GM12878 (cell line): Measurements from ENCODE around the gene MAP1LC3A. TPM values are rescaled to one million over a fixed set of nuclear protein-coding genes. Genes with fewer than 3 reads are reported as not detected.

Experiments
- ATAC-seq: fragments of 200-7000 bp; cut with Tn5 transposase; 3 replicates; pipeline ENCODE4 v1.9.1; 2020; ENCODE audit warnings: mild to moderate bottlenecking, moderate library complexity
- BruUV-seq: library from RNA; stranded (reverse); fragments of 400-500 nt; replicated peaks from 2 replicates; lab custom pipeline; 2021; lab: Mats Ljungman, UMichigan
- CTCF ChIA-PET: fragments of 300-600 bp; sonication (Branson Sonifier 250); formaldehyde crosslinking; extraction: SDS; loops from one replicate; lab custom pipeline; 2021; ENCODE audit warnings: inconsistent platforms; lab: Yijun Ruan, JAX
- POLR2A ChIA-PET: fragments of 350-600 bp; formaldehyde crosslinking; extraction: SDS; loops from one replicate; lab custom pipeline; 2021; ENCODE audit warnings: inconsistent platforms; lab: Charles Lee
- RAD21 ChIA-PET: fragments of 300-600 bp; sonication (Branson Sonifier 250); formaldehyde crosslinking; loops from one replicate; lab custom pipeline; 2023; ENCODE audit warnings: antibody characterized with exemption; ENCODE audit not compliant: unreplicated experiment; lab: Charles Lee
- SMC1A ChIA-PET: fragments of 300-600 bp; sonication (Branson Sonifier 250); formaldehyde crosslinking; loops from one replicate; lab custom pipeline; 2023; ENCODE audit not compliant: unreplicated experiment, uncharacterized antibody; lab: Charles Lee
- DNase-seq: peaks from one replicate; pipeline ENCODE4 v3.0.0-alpha.2; 2011; ENCODE audit warnings: low read depth, low spot score
- FAIRE-seq: peaks from 3 replicates; lab custom pipeline; 2011; peaks lifted over from hg19 to GRCh38; lab: Jason Lieb, UNC
- H2AFZ ChIP-seq: 2 replicates; pipeline ENCODE4 v1.6.0; 2011; ENCODE audit warnings: low read depth, low read length, control low read depth; ENCODE audit not compliant: control insufficient read depth
- H3K27ac ChIP-seq: 2 replicates; pipeline ENCODE4 v1.5.1; 2011; ENCODE audit warnings: control low read depth; ENCODE audit not compliant: control insufficient read depth, insufficient read depth
- H3K27me3 ChIP-seq, 2 experiments: replicated peaks in 1 of 2; 2 replicates each; pipeline versions ENCODE4 v1.6.0 to v1.6.1; 2011; ENCODE audit warnings: low read length in 1 of 2; ENCODE audit not compliant: control insufficient read depth in 2 of 2, insufficient read depth in 2 of 2
- H3K36me3 ChIP-seq, 2 experiments: 2 replicates each; pipeline ENCODE4 v1.5.1; 2011; ENCODE audit warnings: low read length in 1 of 2; ENCODE audit not compliant: control insufficient read depth in 2 of 2, insufficient read depth in 2 of 2
- H3K4me1 ChIP-seq: 2 replicates; pipeline ENCODE4 v1.6.1; 2011; ENCODE audit warnings: mild to moderate bottlenecking, low read length, moderate library complexity, mixed read lengths; ENCODE audit not compliant: control insufficient read depth, insufficient read depth
- H3K4me2 ChIP-seq: 2 replicates; pipeline ENCODE4 v1.6.0; 2011; ENCODE audit warnings: control low read depth; ENCODE audit not compliant: control insufficient read depth, insufficient read depth
- H3K4me3 ChIP-seq: fragments of 200-600 bp; sonication (generic); 2 replicates; pipeline ENCODE4 v1.5.1; 2016
- H3K79me2 ChIP-seq: 2 replicates; pipeline ENCODE4 v1.6.0; 2011; ENCODE audit warnings: low read length; ENCODE audit not compliant: control insufficient read depth, insufficient read depth
- H3K9ac ChIP-seq: 2 replicates; pipeline ENCODE4 v1.8.0; 2011; ENCODE audit warnings: low read length, control low read depth, mixed read lengths; ENCODE audit not compliant: control insufficient read depth, insufficient read depth
- H3K9me3 ChIP-seq: replicated peaks from 3 replicates; pipeline ENCODE4 v1.5.1; 2011; ENCODE audit warnings: mild to moderate bottlenecking, low read length; ENCODE audit not compliant: control insufficient read depth, insufficient read depth
- H4K20me1 ChIP-seq: 2 replicates; pipeline ENCODE4 v1.6.0; 2011; ENCODE audit not compliant: control insufficient read depth, insufficient read depth
- BCL11A ChIP-seq: IDR thresholded peaks from 2 replicates; pipeline ENCODE4 v1.6.1; 2011; ENCODE audit warnings: low read depth, low read length
- NR2F1 ChIP-seq: fragments of 450-650 bp; conservative IDR thresholded peaks from 2 replicates; pipeline ENCODE4 v1.6.1; 2017; ENCODE audit warnings: mild to moderate bottlenecking
- PAX5 ChIP-seq: IDR thresholded peaks from 2 replicates; pipeline ENCODE4 v1.6.1; 2011; ENCODE audit warnings: low read depth, low read length, borderline replicate concordance
- ZNF217 ChIP-seq: fragments of 450-650 bp; IDR thresholded peaks from 2 replicates; pipeline ENCODE4 v1.6.1; 2017; ENCODE audit warnings: antibody characterized with exemption, mild to moderate bottlenecking
- WGBS: methylation state at CpG from one replicate; pipeline ENCODE4 v1.1.6; 2016; ENCODE audit warnings: low lambda C conversion rate; ENCODE audit not compliant: insufficient replicate concordance, insufficient coverage; ENCODE audit errors: missing lambda C conversion rate; 5-methylcytosine and 5-hydroxymethylcytosine counted together
- in situ Hi-C: fragments of 300-500 bp; cut with MboI; formaldehyde crosslinking; loops from 9 replicates; pipeline ENCODE4 v1.14.3; 2018; ENCODE audit warnings: mixed read lengths
- intact Hi-C: fragments of 100-400 bp; cut with micrococcal nuclease; formaldehyde crosslinking; loops from one replicate; pipeline ENCODE4 v1.14.2; 2022; ENCODE audit not compliant: unreplicated experiment
- polyA plus RNA-seq, 11 experiments: library from polyadenylated mRNA; depleted of rRNA in 4 of 11; unstranded in 6 of 11; stranded (reverse) in 5 of 11; fragments of >200 nt; fragmentation: Nextera tagmentation in 4 of 11; fragmentation: Illumina TruSeq in 1 of 11; extraction: Ambion mirVana in 4 of 11; extraction: Trizol in 1 of 11; gene quantifications; 1 replicate in 1 of 11; 2 replicates in 10 of 11; pipeline versions ENCODE4 v1.2.1 to v1.2.3, GENCODE V29; 2011 to 2016; ENCODE audit warnings: inconsistent platforms in 2 of 11, missing spikeins in 2 of 11, low read depth in 1 of 11
- total RNA-seq, 4 experiments: library from RNA; depleted of rRNA in 3 of 4; stranded (reverse); fragments of >200 nt in 3 of 4; fragmentation: Illumina TruSeq in 1 of 4; extraction: Trizol in 1 of 4; gene quantifications; 2 replicates each; pipeline versions ENCODE4 v1.2.1 to v1.2.3, GENCODE V29; 2013 to 2021
- TF ChIP-seq, protein P1 (sequence below): IDR thresholded peaks from 2 replicates; pipeline ENCODE4 v1.6.1; 2012; ENCODE audit warnings: low read depth, low read length, improper control_type of control experiment
- TF ChIP-seq, protein P2 (sequence below): IDR thresholded peaks from 2 replicates; pipeline ENCODE4 v1.6.1; 2012; ENCODE audit warnings: improper control_type of control experiment, low read depth, low read length; ENCODE audit not compliant: insufficient replicate concordance
- TF ChIP-seq, protein P3 (sequence below): fragments of 450-650 bp; IDR thresholded peaks from 2 replicates; pipeline ENCODE4 v1.6.1; 2018; ENCODE audit warnings: borderline replicate concordance, mild to moderate bottlenecking; ENCODE audit not compliant: partially characterized antibody

MAP1LC3A gene
- total and polyA plus RNA-seq, 10 of the 15 experiments (the other 5 are each of a cell fraction or from before 2014, with no cell fraction given) = 0.27 to 1.2 (median 0.39) TPM; not detected in 4

DNA sequence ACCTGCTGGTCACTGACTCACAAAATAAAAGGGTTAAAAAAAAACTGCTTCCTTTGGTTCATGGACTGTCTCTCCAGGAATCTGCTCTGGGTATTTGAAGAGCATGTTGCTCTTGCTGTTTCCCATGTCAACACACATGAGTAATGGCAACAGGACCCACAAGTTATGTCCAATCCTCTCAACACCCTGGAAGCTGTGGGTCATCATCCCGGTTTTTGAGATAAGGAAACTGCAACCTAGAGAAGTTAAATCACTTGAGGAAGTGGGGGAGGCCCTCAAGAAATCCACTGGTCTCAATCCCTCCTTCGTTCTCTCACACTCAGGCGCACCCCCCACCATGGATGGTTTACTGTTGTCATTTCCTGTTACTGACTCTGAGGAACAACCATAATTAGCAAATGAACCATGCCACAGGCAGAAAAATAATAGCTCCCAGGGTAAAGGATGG lies 12.4 kb downstream of the MAP1LC3A start:
- ATAC-seq (no peak), FAIRE-seq (no peak)
- CTCF ChIA-PET = interaction anchor here (0.5 to 0.6 kb wide), 3 partner anchors 17 to 111 kb away, joined by 3 read pairs; no protein-coding TSS in a partner anchor

More for the DNA sequence above, 12.4 kb downstream of the MAP1LC3A start:
- intact Hi-C loops (no loop called here), in situ Hi-C loops (no loop called here)
- Histone ChIP-seq H3K4me3 (no peak overlapping the region), H2AFZ (no peak overlapping the region; the same call in 1 of the 2 replicates), H4K20me1 (no peaks in the 10 kb centered on the region), H3K4me2 (no peak overlapping the region), H3K27me3 (no peaks in the 10 kb centered on the region), H3K79me2 (no peaks in the 10 kb centered on the region), H3K9me3 (no peaks in the 10 kb centered on the region), H3K36me3 (peaks cover 0 to 15% of the 10 kb centered on the region in 2 experiments; a peak in 3 of 4 replicates), H3K27ac (peak overlapping the region; percentile 31; the same call in 1 of the 2 replicates), H3K9ac (no peak overlapping the region), H3K4me1 (no peaks in the 10 kb centered on the region)
- WGBS = 70% methylated on average over 3 of the region's 3 CpGs
- SMC1A ChIA-PET = interaction anchor here (0.6 kb wide), 1 partner anchor 9 kb away, joined by 3 read pairs; no protein-coding TSS in a partner anchor
- TF ChIP-seq, protein P1, sequence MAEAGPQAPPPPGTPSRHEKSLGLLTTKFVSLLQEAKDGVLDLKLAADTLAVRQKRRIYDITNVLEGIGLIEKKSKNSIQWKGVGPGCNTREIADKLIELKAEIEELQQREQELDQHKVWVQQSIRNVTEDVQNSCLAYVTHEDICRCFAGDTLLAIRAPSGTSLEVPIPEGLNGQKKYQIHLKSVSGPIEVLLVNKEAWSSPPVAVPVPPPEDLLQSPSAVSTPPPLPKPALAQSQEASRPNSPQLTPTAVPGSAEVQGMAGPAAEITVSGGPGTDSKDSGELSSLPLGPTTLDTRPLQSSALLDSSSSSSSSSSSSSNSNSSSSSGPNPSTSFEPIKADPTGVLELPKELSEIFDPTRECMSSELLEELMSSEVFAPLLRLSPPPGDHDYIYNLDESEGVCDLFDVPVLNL = no peak
- no peak for TF ChIP-seq ZNF217
- TF ChIP-seq, protein P2, sequence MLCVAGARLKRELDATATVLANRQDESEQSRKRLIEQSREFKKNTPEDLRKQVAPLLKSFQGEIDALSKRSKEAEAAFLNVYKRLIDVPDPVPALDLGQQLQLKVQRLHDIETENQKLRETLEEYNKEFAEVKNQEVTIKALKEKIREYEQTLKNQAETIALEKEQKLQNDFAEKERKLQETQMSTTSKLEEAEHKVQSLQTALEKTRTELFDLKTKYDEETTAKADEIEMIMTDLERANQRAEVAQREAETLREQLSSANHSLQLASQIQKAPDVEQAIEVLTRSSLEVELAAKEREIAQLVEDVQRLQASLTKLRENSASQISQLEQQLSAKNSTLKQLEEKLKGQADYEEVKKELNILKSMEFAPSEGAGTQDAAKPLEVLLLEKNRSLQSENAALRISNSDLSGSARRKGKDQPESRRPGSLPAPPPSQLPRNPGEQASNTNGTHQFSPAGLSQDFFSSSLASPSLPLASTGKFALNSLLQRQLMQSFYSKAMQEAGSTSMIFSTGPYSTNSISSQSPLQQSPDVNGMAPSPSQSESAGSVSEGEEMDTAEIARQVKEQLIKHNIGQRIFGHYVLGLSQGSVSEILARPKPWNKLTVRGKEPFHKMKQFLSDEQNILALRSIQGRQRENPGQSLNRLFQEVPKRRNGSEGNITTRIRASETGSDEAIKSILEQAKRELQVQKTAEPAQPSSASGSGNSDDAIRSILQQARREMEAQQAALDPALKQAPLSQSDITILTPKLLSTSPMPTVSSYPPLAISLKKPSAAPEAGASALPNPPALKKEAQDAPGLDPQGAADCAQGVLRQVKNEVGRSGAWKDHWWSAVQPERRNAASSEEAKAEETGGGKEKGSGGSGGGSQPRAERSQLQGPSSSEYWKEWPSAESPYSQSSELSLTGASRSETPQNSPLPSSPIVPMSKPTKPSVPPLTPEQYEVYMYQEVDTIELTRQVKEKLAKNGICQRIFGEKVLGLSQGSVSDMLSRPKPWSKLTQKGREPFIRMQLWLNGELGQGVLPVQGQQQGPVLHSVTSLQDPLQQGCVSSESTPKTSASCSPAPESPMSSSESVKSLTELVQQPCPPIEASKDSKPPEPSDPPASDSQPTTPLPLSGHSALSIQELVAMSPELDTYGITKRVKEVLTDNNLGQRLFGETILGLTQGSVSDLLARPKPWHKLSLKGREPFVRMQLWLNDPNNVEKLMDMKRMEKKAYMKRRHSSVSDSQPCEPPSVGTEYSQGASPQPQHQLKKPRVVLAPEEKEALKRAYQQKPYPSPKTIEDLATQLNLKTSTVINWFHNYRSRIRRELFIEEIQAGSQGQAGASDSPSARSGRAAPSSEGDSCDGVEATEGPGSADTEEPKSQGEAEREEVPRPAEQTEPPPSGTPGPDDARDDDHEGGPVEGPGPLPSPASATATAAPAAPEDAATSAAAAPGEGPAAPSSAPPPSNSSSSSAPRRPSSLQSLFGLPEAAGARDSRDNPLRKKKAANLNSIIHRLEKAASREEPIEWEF = no peak
- TF ChIP-seq, protein P3, sequence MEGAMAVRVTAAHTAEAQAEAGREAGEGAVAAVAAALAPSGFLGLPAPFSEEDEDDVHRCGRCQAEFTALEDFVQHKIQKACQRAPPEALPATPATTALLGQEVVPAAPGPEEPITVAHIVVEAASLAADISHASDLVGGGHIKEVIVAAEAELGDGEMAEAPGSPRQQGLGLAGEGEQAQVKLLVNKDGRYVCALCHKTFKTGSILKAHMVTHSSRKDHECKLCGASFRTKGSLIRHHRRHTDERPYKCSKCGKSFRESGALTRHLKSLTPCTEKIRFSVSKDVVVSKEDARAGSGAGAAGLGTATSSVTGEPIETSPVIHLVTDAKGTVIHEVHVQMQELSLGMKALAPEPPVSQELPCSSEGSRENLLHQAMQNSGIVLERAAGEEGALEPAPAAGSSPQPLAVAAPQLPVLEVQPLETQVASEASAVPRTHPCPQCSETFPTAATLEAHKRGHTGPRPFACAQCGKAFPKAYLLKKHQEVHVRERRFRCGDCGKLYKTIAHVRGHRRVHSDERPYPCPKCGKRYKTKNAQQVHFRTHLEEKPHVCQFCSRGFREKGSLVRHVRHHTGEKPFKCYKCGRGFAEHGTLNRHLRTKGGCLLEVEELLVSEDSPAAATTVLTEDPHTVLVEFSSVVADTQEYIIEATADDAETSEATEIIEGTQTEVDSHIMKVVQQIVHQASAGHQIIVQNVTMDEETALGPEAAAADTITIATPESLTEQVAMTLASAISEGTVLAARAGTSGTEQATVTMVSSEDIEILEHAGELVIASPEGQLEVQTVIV = no peak
- no peak for TF ChIP-seq BCL11A
- no peak for TF ChIP-seq PAX5
- TF ChIP-seq NR2F1 = no peak
- POLR2A ChIA-PET = no interaction called here
- DNase-seq = no peak
- no TSS peak for BruUV-seq
- RAD21 ChIA-PET = interaction anchor here (0.7 kb wide), 1 partner anchor 199 kb away, joined by 4 read pairs; no protein-coding TSS in a partner anchor
